RWPE1 (cell line): ENCODE data around the gene IL23A.

Experiments
- CTCF ChIA-PET: fragments of 350-600 bp; sonication (Branson Sonifier 250); formaldehyde crosslinking; extraction: SDS; loops from one replicate; lab custom pipeline; 2021; lab: Yijun Ruan, JAX
- POLR2A ChIA-PET: fragments of 400-600 bp; formaldehyde crosslinking; extraction: SDS; loops from one replicate; lab custom pipeline; 2020; ENCODE audit warnings: antibody characterized with exemption; ENCODE audit not compliant: low non-redundant PET; lab: Yijun Ruan, JAX
- DNase-seq: peaks from one replicate; pipeline ENCODE4 v3.0.0; 2012; ENCODE audit warnings: low spot score
- H3K27ac ChIP-seq: fragments of 450-650 bp; 2 replicates; pipeline ENCODE4 v1.5.1; 2017
- TF ChIP-seq, protein P1 (sequence below): fragments of 450-650 bp; conservative IDR thresholded peaks from 2 replicates; pipeline ENCODE4 v1.5.1; 2017; ENCODE audit warnings: low read depth, mild to moderate bottlenecking

The IL23A gene

DNA sequence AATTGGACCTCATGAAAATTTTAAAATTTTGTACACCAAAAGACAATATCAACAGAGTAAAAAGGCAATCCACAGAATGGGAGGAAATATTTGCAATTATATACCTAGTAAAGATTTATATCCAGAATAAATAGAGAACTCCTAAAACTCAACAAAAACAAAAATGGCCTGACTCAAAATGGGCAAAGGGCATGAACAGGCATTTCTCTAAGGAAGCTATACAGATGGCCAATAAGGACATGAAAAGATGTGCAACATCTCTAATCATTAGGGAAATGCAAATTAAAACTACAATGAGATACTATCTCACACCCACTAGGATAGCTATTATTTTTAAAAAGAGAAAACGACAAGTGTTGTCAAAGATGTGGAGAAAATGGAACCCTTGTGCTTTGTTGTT lies 34.8 kb downstream of the IL23A start:
- CTCF ChIA-PET: interaction anchor here (0.6 to 0.7 kb wide), 2 partner anchors 30 to 379 kb away, joined by 3 read pairs; partner anchors contain the start of gene PRIM1
- POLR2A ChIA-PET: no interaction called here
- no peak overlapping the region for H3K27ac ChIP-seq

DNA sequence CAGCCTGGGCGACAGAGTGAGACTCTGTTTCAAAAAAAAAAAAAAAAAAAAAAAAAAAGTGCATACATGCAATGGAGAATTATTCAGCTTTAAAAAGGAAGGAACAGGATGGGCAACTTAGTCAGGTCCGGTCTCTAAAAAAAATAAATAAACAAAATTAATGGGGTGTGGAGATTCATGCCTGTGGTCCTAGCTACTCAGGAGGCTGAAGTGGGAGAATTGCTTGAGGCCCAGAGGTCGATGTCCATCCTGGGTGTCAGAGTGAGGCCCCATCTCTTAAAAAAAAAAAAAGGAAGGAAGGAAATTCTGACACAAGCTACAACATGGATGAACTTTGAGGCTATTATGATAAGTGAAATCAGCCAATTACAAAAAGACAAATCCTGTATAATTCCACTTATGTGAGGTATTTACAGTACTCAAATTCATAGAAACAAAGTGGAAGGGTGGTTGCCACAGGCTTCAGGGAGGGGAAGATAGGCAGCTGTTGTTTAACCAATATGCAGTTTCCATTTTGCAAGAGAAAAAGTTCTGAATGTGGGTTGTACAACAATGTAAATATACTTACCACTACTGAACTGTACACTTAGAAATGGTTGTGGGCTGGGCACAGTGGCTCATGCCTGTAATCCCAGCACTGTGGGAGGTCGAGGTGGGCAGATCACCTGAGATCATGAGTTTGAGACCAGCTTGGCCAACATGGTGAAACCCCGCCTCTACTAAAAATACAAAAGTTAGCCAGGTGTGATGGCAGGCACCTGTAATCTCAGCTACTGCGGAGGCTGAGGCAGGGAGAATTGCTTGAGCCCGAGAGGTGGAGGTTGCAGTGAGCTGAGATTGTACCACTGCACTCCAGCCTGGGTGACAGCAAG lies 36.3 kb downstream of the IL23A start:
- ChIA-PET POLR2A (no interaction called here), CTCF (no interaction called here)
- DNase-seq: no peak
- TF ChIP-seq, protein P1, sequence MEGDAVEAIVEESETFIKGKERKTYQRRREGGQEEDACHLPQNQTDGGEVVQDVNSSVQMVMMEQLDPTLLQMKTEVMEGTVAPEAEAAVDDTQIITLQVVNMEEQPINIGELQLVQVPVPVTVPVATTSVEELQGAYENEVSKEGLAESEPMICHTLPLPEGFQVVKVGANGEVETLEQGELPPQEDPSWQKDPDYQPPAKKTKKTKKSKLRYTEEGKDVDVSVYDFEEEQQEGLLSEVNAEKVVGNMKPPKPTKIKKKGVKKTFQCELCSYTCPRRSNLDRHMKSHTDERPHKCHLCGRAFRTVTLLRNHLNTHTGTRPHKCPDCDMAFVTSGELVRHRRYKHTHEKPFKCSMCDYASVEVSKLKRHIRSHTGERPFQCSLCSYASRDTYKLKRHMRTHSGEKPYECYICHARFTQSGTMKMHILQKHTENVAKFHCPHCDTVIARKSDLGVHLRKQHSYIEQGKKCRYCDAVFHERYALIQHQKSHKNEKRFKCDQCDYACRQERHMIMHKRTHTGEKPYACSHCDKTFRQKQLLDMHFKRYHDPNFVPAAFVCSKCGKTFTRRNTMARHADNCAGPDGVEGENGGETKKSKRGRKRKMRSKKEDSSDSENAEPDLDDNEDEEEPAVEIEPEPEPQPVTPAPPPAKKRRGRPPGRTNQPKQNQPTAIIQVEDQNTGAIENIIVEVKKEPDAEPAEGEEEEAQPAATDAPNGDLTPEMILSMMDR: no peak
- H3K27ac ChIP-seq: no peak overlapping the region

More for the DNA sequence above, 34.8 kb downstream of the IL23A start:
- no peak for DNase-seq
- TF ChIP-seq, protein P1: no peak

DNA sequence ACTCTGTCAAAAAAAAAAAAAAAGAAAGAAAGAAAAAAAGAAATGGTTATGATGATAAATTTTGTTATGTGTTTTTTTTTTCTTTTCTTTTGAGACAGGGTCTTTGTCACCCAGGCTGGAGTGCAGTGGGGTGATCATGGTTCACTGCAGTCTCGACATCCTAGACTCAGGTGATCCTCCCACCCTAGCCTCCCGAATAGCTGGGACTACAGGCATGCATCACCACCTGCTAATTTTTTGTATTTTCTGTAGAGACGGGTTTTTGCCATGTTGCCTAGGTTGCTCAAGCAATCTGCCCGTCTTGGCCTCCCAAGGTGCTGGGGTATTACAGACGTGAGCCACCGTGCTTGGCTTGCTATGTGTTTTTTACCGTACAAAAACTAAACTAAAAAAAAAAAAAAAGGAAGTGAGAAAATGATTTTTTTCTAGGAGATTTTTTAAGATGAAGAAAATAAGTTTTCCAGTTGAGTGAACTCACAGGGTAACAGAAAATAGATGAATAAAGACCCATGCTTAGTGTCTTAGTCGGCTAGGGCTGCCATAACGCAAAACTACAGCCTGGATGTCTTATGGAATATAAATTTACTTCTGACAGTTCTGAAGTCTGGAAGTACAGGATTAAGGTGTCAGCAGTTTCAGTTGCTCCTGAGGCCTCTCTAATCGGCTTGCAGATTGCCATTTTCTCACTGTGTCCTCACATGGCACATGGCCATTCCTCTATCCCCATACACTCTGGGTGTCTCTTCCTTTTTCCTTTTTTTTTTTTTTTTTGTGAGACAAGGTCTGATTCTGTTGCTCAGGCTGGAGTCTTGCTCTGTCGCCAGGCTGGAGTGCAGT lies 37.1 kb downstream of the IL23A start:
- ChIA-PET POLR2A (no interaction called here), CTCF (no interaction called here)
- DNase-seq: no peak
- TF ChIP-seq, protein P1: no peak
- no peak overlapping the region for H3K27ac ChIP-seq

DNA sequence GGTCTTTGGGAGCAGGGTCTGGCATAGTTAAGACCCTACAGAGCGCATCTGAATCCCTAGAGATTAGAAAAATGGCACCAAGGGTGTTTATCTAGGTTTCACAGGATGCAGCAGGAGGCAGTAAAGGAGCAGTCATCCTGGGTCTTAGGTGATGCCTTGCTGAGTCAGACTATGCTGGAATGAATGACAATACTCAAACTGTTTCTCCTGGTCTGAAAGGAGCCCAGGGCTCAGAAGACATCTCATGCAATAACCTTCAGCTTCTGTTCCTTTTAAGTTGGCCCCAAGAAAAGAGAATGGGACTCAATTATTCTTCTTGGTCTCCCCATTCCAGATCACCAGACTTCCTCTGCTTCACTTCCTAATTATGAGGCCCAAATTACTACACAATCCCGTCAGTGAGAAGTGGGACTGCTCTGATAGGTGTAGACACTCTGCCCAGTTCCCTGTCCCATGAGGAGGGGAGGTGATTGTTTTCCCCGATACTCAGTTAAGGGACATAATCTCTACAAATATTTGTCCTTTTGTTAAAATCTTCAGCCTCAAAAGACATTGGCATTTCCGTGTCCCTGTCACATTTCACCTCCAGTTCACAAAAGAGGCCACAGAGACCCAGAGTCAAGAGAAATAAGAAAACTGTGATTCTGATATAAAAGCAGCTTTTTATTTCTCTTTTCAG lies 38.8 kb downstream of the IL23A start:
- TF ChIP-seq, protein P1: no peak
- POLR2A ChIA-PET: no interaction called here
- CTCF ChIA-PET: interaction anchor here (0.7 kb wide), 2 partner anchors 12 to 39 kb away, joined by 3 to 4 read pairs; no protein-coding TSS in a partner anchor
- DNase-seq: peak; percentile 19
- no peak overlapping the region for H3K27ac ChIP-seq

DNA sequence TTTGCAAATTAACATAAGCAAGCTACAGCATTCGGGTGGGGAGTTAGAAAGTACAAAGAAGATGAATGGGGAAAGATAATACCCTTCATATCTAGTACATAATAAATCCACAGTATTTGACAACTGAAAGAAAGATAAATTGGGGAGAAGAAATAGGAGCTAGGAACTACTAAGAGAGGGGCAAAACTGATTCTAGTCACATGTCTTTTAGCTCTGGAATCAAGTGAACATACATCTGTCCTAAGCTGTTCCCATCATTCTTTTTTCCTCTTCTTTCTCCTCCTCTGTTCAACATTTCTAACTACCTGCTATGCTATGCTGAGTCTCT lies 39.3 kb downstream of the IL23A start:
- DNase-seq: no peak
- H3K27ac ChIP-seq: no peak overlapping the region
- TF ChIP-seq, protein P1: no peak
- CTCF ChIA-PET: interaction anchor here (0.7 kb wide), 2 partner anchors 11 to 38 kb away, joined by 3 to 4 read pairs; no protein-coding TSS in a partner anchor
- POLR2A ChIA-PET: interaction anchor here (0.6 kb wide), 1 partner anchor 548 kb away, joined by 3 read pairs; the partner anchor contains the start of gene DNAJC14

DNA sequence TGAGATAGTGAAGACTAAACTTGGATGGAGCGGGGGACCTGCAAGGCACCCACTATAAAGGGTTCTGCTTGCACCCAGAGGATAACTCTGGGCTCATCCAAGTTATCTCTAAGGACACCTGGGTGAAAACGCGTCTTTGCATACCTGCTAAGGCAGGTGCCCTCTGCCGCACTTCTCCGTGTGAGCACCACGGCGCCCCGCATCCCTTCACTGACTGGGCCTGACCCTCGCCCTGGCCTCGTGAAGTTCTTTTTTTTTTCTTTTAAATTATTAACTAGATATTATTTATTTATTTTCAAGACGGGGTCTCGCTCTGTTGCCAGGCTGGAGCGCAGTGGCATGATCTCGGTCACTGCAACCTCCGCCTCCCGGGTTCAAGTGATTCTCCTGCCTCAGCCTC lies 43.9 kb downstream of the IL23A start:
- no peak for DNase-seq
- TF ChIP-seq, protein P1: no peak
- POLR2A ChIA-PET: no interaction called here

More for the DNA sequence above, 43.9 kb downstream of the IL23A start:
- H3K27ac ChIP-seq: no peak overlapping the region
- CTCF ChIA-PET: interaction anchor here (0.5 kb wide), 1 partner anchor 646 kb away, joined by 3 read pairs; no protein-coding TSS in a partner anchor
